H1 (cell line): ENCODE measurements around the gene IL16. TPM values are rescaled to one million over a fixed set of nuclear protein-coding genes. Genes with fewer than 3 reads are reported as not detected.

Experiments
- CTCF ChIA-PET: fragments of 300-600 bp; sonication (Branson Sonifier 250); formaldehyde crosslinking; loops from one replicate; lab custom pipeline; 2021; ENCODE audit not compliant: partially characterized antibody; lab: Charles Lee
- POLR2A ChIA-PET: fragments of 300-600 bp; sonication (Branson Sonifier 250); formaldehyde crosslinking; loops from one replicate; lab custom pipeline; 2021; ENCODE audit warnings: inconsistent platforms; ENCODE audit not compliant: partially characterized antibody; lab: Charles Lee
- DNase-seq, 2 experiments: peaks; one replicate each; pipeline versions ENCODE4 v3.0.0 to v3.0.0-alpha.2; 2010 to 2022; ENCODE audit warnings: low spot score in 2 of 2, low read depth in 1 of 2, mixed read lengths in 1 of 2
- FAIRE-seq: peaks from 2 replicates; lab custom pipeline; 2011; peaks lifted over from hg19 to GRCh38; lab: Jason Lieb, UNC
- H2AFZ ChIP-seq: 2 replicates; pipeline ENCODE4 v1.8.1; 2012; ENCODE audit warnings: low read length, inconsistent platforms
- H2AK5ac ChIP-seq: 2 replicates; pipeline ENCODE4 v1.6.1; 2013; ENCODE audit warnings: low read depth, low read length
- H2BK120ac ChIP-seq: replicated peaks from 2 replicates; pipeline ENCODE3; 2013; ENCODE audit warnings: low read depth, low read length, inconsistent platforms
- H2BK12ac ChIP-seq: 2 replicates; pipeline ENCODE4 v1.6.1; 2013; ENCODE audit warnings: low read depth, low read length
- H2BK15ac ChIP-seq: 2 replicates; pipeline ENCODE4 v1.6.1; 2013; ENCODE audit warnings: low read length
- H2BK20ac ChIP-seq: 2 replicates; pipeline ENCODE4 v1.6.1; 2013; ENCODE audit warnings: low read length
- H2BK5ac ChIP-seq: 2 replicates; pipeline ENCODE4 v1.6.1; 2013; ENCODE audit warnings: low read depth, low read length
- H3K14ac ChIP-seq: 2 replicates; pipeline ENCODE4 v1.6.1; 2013; ENCODE audit warnings: inconsistent platforms; ENCODE audit not compliant: insufficient read length
- H3K18ac ChIP-seq: 2 replicates; pipeline ENCODE4 v1.6.1; 2013; ENCODE audit warnings: low read length; ENCODE audit errors: extremely low read depth
- H3K23ac ChIP-seq: 2 replicates; pipeline ENCODE4 v1.6.1; 2013; ENCODE audit warnings: inconsistent platforms; ENCODE audit not compliant: insufficient read length
- H3K23me2 ChIP-seq: 2 replicates; pipeline ENCODE4 v1.6.1; 2013; ENCODE audit warnings: low read depth, low read length
- H3K27ac ChIP-seq: 2 replicates; pipeline ENCODE4 v1.6.1; 2011; ENCODE audit warnings: low read depth, low read length, inconsistent platforms
- H3K27me3 ChIP-seq, 4 experiments: replicated peaks in 1 of 4; 1 replicate in 1 of 4; 2 replicates in 3 of 4; pipeline versions ENCODE4 v1.6.1 to v1.8.1; 2011 to 2013; ENCODE audit warnings: low read length in 3 of 4, mild to moderate bottlenecking in 3 of 4, inconsistent platforms in 2 of 4, mixed read lengths in 2 of 4, moderate library complexity in 1 of 4; ENCODE audit not compliant: control insufficient read depth in 3 of 4, insufficient read depth in 3 of 4; ENCODE audit errors: extremely low read depth in 1 of 4
- H3K36me3 ChIP-seq, 4 experiments: 2 replicates each; pipeline versions ENCODE4 v1.6.1 to v1.8.1; 2011 to 2013; ENCODE audit warnings: mild to moderate bottlenecking in 4 of 4, low read length in 3 of 4, moderate library complexity in 2 of 4, control low read depth in 1 of 4, inconsistent platforms in 1 of 4; ENCODE audit not compliant: insufficient read depth in 4 of 4, control insufficient read depth in 2 of 4
- H3K4ac ChIP-seq: replicated peaks from 2 replicates; pipeline ENCODE3; 2013; ENCODE audit warnings: low read length, low read depth, mixed read lengths, inconsistent platforms; ENCODE audit not compliant: insufficient read length
- H3K4me1 ChIP-seq, 4 experiments: replicated peaks in 1 of 4; 1 replicate in 1 of 4; 2 replicates in 3 of 4; pipeline versions ENCODE4 v1.6.1 to v1.8.1; 2011 to 2013; ENCODE audit warnings: low read length in 3 of 4, inconsistent platforms in 2 of 4, mixed read lengths in 1 of 4; ENCODE audit not compliant: insufficient read depth in 4 of 4, control insufficient read depth in 3 of 4
- H3K4me2 ChIP-seq, 2 experiments: 2 replicates each; pipeline versions ENCODE4 v1.6.1 to v1.8.1; 2011 to 2013; ENCODE audit warnings: low read depth in 2 of 2, low read length in 2 of 2, control low read depth in 1 of 2, inconsistent platforms in 1 of 2, mild to moderate bottlenecking in 1 of 2; ENCODE audit not compliant: insufficient read depth in 1 of 2
- H3K4me3 ChIP-seq, 4 experiments: fragments of 200-600, 300-600 bp in 1 of 4; sonication (generic), shearing (Covaris generic), sonication (Bioruptor Twin) in 1 of 4; 2 replicates each; pipeline versions ENCODE4 v1.5.1 to v1.8.1; 2011 to 2016; ENCODE audit warnings: low read length in 4 of 4, low read depth in 3 of 4, control low read depth in 2 of 4, inconsistent platforms in 2 of 4, mild to moderate bottlenecking in 2 of 4, mixed read lengths in 1 of 4, moderate library complexity in 1 of 4; ENCODE audit not compliant: insufficient read depth in 2 of 4; ENCODE audit errors: extremely low read depth in 1 of 4
- H3K56ac ChIP-seq: replicated peaks from 2 replicates; pipeline ENCODE3; 2013; ENCODE audit warnings: low read depth, mild to moderate bottlenecking, mixed read lengths, low read length, inconsistent platforms; ENCODE audit not compliant: insufficient read length
- H3K79me1 ChIP-seq: 2 replicates; pipeline ENCODE4 v1.6.1; 2013; ENCODE audit warnings: low read depth, low read length, control low read depth
- H3K79me2 ChIP-seq, 2 experiments: 2 replicates each; pipeline versions ENCODE4 v1.6.1 to v1.8.1; 2012 to 2013; ENCODE audit warnings: low read length in 2 of 2, mild to moderate bottlenecking in 2 of 2, inconsistent platforms in 1 of 2; ENCODE audit not compliant: insufficient read depth in 2 of 2, control insufficient read depth in 1 of 2
- H3K9ac ChIP-seq, 4 experiments: replicated peaks in 1 of 4; 1 replicate in 1 of 4; 2 replicates in 3 of 4; pipeline versions ENCODE4 v1.6.1 to v1.8.1; 2011 to 2013; ENCODE audit warnings: low read depth in 3 of 4, low read length in 3 of 4, control low read depth in 2 of 4, mild to moderate bottlenecking in 2 of 4, moderate library complexity in 2 of 4, inconsistent platforms in 1 of 4; ENCODE audit errors: extremely low read depth in 1 of 4
- H3K9me3 ChIP-seq, 2 experiments: 2 replicates each; pipeline versions ENCODE4 v1.6.1 to v1.8.1; 2012 to 2013; ENCODE audit warnings: mild to moderate bottlenecking in 2 of 2, moderate library complexity in 2 of 2, control low read depth in 1 of 2, inconsistent platforms in 1 of 2, low read depth in 1 of 2, low read length in 1 of 2, mixed read lengths in 1 of 2; ENCODE audit not compliant: insufficient read depth in 2 of 2
- H4K20me1 ChIP-seq, 2 experiments: replicated peaks in 1 of 2; 2 replicates each; pipeline versions ENCODE3 to v1.8.1; 2011 to 2013; ENCODE audit warnings: inconsistent platforms in 2 of 2, low read length in 2 of 2, mild to moderate bottlenecking in 1 of 2; ENCODE audit not compliant: insufficient read depth in 2 of 2, control insufficient read depth in 1 of 2
- H4K5ac ChIP-seq: 2 replicates; pipeline ENCODE4 v1.6.1; 2013; ENCODE audit warnings: low read length, low read depth, mixed read lengths, inconsistent platforms; ENCODE audit not compliant: insufficient read length
- H4K8ac ChIP-seq: 2 replicates; pipeline ENCODE4 v1.8.0; 2013; ENCODE audit warnings: mild to moderate bottlenecking, moderate library complexity, low read length, inconsistent platforms; ENCODE audit not compliant: insufficient read depth; ENCODE audit errors: extremely low read depth
- H4K91ac ChIP-seq: replicated peaks from 2 replicates; pipeline ENCODE3; 2013; ENCODE audit warnings: low read length, mixed read lengths, inconsistent platforms; ENCODE audit not compliant: insufficient read length
- ASH2L ChIP-seq: fragments of 200-600, 300-600 bp; sonication (generic); IDR thresholded peaks from one replicate; pipeline ENCODE4 v1.7.1; 2017; ENCODE audit warnings: low read length
- CBX5 ChIP-seq: fragments of 300-800, 300-1000 bp; sonication (generic); IDR thresholded peaks from 2 replicates; pipeline ENCODE4 v1.7.1; 2016; ENCODE audit warnings: antibody characterized with exemption, low read length, low read depth
- CTBP2 ChIP-seq: IDR thresholded peaks from 2 replicates; pipeline ENCODE4 v1.7.0; 2011; ENCODE audit warnings: borderline replicate concordance, mild to moderate bottlenecking, moderate library complexity, mixed read lengths, low read length; ENCODE audit not compliant: insufficient read depth, insufficient read length
- FOSL1 ChIP-seq: IDR thresholded peaks from 2 replicates; pipeline ENCODE4 v1.6.1; 2011; ENCODE audit warnings: mild to moderate bottlenecking, low read depth, low read length, moderate library complexity; ENCODE audit not compliant: insufficient read depth
- NANOG ChIP-seq: IDR thresholded peaks from 2 replicates; pipeline ENCODE4 v1.6.1; 2011; ENCODE audit warnings: low read length, low read depth, mild to moderate bottlenecking, inconsistent platforms; ENCODE audit not compliant: insufficient read depth, poor library complexity, severe bottlenecking
- WGBS, 2 experiments: shearing (Covaris generic) in 1 of 2; methylation state at CpG; one replicate each; pipeline versions ENCODE4 v1.1.6 to v1.1.7; 2013 to 2015; ENCODE audit warnings: low lambda C conversion rate in 2 of 2, mixed read lengths in 2 of 2, inconsistent platforms in 1 of 2, low coverage in 1 of 2, missing lambda C conversion rate in 1 of 2; ENCODE audit not compliant: insufficient replicate concordance in 2 of 2, insufficient coverage in 1 of 2, insufficient read length in 1 of 2; ENCODE audit errors: extremely low coverage in 1 of 2, missing lambda C conversion rate in 1 of 2; 5-methylcytosine and 5-hydroxymethylcytosine counted together
- polyA plus RNA-seq, 7 experiments: library from polyadenylated mRNA; depleted of rRNA in 3 of 7; stranded (reverse) in 5 of 7; unstranded in 2 of 7; fragments of >200 nt in 5 of 7; fragments of 200-250 nt in 2 of 7; gene quantifications; 1 replicate in 5 of 7; 2 replicates in 1 of 7; 4 replicates in 1 of 7; pipeline versions ENCODE4 v1.2.1 to v1.2.3, GENCODE V29; 2011 to 2013; ENCODE audit warnings: missing spikeins in 2 of 7, mixed read lengths in 2 of 7
- total RNA-seq: library from RNA; stranded (reverse); fragmentation: NEBNext Ultra II Directional; extraction: Animal tissue kit (Norgen Biotek cat#: 25700); gene quantifications from 2 replicates; pipeline ENCODE4 v1.2.1, GENCODE V29; 2021

The IL16 gene
- total and polyA plus RNA-seq, 2 of the 8 experiments (the other 6 are each of a cell fraction or from before 2014, with no cell fraction given) = 0.03 to 0.09 TPM

DNA sequence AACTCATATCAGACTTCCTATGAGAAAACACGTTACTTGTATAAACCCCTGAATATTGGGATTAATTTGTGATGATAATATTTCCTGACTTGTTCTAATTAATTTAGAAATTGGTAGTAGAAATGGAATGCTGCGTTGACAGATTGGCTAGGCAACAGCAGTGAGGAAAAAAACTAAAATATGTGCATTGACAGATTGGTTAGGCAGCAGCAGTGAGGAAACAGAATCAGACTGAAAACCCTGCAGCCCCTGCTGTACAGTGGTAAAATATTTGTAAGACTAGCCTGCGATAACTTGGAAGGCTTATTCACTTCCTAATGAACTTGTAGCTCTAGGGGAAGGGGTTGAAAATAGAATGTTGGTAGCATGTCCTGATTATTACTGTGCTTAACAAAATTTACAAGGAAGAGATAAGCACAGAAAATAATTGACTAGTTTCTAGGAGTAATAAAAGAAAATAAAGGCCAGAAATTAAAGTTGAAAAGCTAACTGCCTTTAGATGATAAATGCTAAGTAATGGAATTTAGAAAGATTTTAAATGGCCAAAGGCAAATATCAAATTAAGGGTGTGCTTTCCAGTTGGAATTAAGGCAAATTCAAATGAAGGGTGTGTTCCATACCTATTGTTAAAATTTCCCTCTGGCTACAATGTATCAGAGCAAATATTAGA is 29.9 kb upstream of the IL16 start:
- DNase-seq (no peak), FAIRE-seq (no peak)
- Histone ChIP-seq H4K20me1 (no peaks in the 10 kb centered on the region), H2BK120ac (no peak overlapping the region), H3K18ac (no peak overlapping the region), H2BK5ac (no peak overlapping the region), H3K4me2 (no peak overlapping the region), H3K23me2 (no peaks in the 10 kb centered on the region), H2BK20ac (no peak overlapping the region), H3K23ac (no peak overlapping the region), H3K14ac (no peak overlapping the region), H3K9me3 (no peaks in the 10 kb centered on the region), H3K36me3 (no peaks in the 10 kb centered on the region), H4K91ac (no peak overlapping the region), H3K27ac (no peak overlapping the region), H3K56ac (no peak overlapping the region), H4K5ac (no peak overlapping the region), H3K27me3 (no peaks in the 10 kb centered on the region), H2AK5ac (no peak overlapping the region), H3K79me2 (no peaks in the 10 kb centered on the region), H3K4ac (no peak overlapping the region), H2BK15ac (no peak overlapping the region), H3K4me1 (no peaks in the 10 kb centered on the region), H3K9ac (no peak overlapping the region), H2BK12ac (no peak overlapping the region), H4K8ac (no peak overlapping the region), H3K4me3 (no peak overlapping the region), H2AFZ (no peak overlapping the region), H3K79me1 (no peaks in the 10 kb centered on the region)
- ChIA-PET CTCF (interaction anchor here (0.6 to 3.5 kb wide), 7 partner anchors 8 to 100 kb away, joined by 3 to 25 read pairs (median 5); no protein-coding TSS in a partner anchor), POLR2A (no interaction called here)
- WGBS, 2 experiments = 80% methylated on average over 3 of the region's 3 CpGs; no CpG with 5 or more reads in 1 of the 2 experiments
- TF ChIP-seq ASH2L (no peak), NANOG (no peak), FOSL1 (no peak), CBX5 (no peak), CTBP2 (no peak)
